GM23338 (cell line): ENCODE measurements around the gene RP9. TPM values are rescaled to one million over a fixed set of nuclear protein-coding genes. Genes with fewer than 3 reads are reported as not detected.

ENCODE experiments used
- ATAC-seq: fragments of 200-7000 bp; cut with Tn5 transposase; 3 replicates; pipeline ENCODE4 v1.9.1; 2020
- DNase-seq: peaks from one replicate; pipeline ENCODE4 v3.0.0-alpha.2; 2015; ENCODE audit warnings: low spot score
- H2AFZ ChIP-seq: fragments of 200-600 bp; sonication (generic); 2 replicates; pipeline ENCODE4 v1.8.0; 2016; ENCODE audit warnings: antibody characterized with exemption, mild to moderate bottlenecking, moderate library complexity
- H3F3A ChIP-seq: fragments of 200-600 bp; sonication (generic); replicated peaks from 2 replicates; pipeline ENCODE4 v1.8.0; 2017; ENCODE audit warnings: antibody characterized with exemption, mixed run types, low read depth
- H3K27ac ChIP-seq: fragments of 200-600 bp; sonication (generic); 2 replicates; pipeline ENCODE4 v1.6.1; 2016; ENCODE audit warnings: low read depth
- H3K27me3 ChIP-seq: fragments of 200-600 bp; sonication (generic); 2 replicates; pipeline ENCODE4 v1.8.0; 2016; ENCODE audit warnings: mild to moderate bottlenecking, mixed run types, moderate library complexity; ENCODE audit not compliant: insufficient read depth
- H3K36me3 ChIP-seq: fragments of 200-600 bp; sonication (generic); 2 replicates; pipeline ENCODE4 v1.8.0; 2016; ENCODE audit warnings: mild to moderate bottlenecking; ENCODE audit not compliant: insufficient read depth
- H3K4me1 ChIP-seq: fragments of 200-600 bp; sonication (generic); 2 replicates; pipeline ENCODE4 v1.8.0; 2016; ENCODE audit warnings: mild to moderate bottlenecking, moderate library complexity; ENCODE audit not compliant: insufficient read depth
- H3K4me2 ChIP-seq: fragments of 200-600 bp; sonication (generic); 2 replicates; pipeline ENCODE4 v1.7.1; 2017; ENCODE audit warnings: mixed run types
- H3K4me3 ChIP-seq: fragments of 200-600 bp; sonication (generic); 2 replicates; pipeline ENCODE4 v1.6.1; 2016; ENCODE audit warnings: mixed run types
- H3K79me2 ChIP-seq: fragments of 200-600 bp; sonication (generic); replicated peaks from 2 replicates; pipeline ENCODE4 v1.8.0; 2017; ENCODE audit warnings: mild to moderate bottlenecking; ENCODE audit not compliant: insufficient read depth
- H3K9me2 ChIP-seq: fragments of 200-600 bp; sonication (generic); 2 replicates; pipeline ENCODE4 v1.8.0; 2017; ENCODE audit not compliant: insufficient read depth
- H4K20me1 ChIP-seq: fragments of 200-600 bp; sonication (generic); replicated peaks from 2 replicates; pipeline ENCODE4 v1.8.0; 2017; ENCODE audit warnings: mild to moderate bottlenecking; ENCODE audit not compliant: insufficient read depth
- H3K27ac Mint-ChIP-seq: 2 replicates; pipeline ENCODE4 v1.8.0; 2020; ENCODE audit warnings: inconsistent platforms, mild to moderate bottlenecking, moderate library complexity, mixed read lengths
- H3K27me3 Mint-ChIP-seq: 3 replicates; pipeline ENCODE4 v1.8.0; 2022; ENCODE audit warnings: low read depth, mild to moderate bottlenecking, moderate library complexity, mixed read lengths, inconsistent platforms; ENCODE audit not compliant: insufficient read depth, poor library complexity
- H3K36me3 Mint-ChIP-seq: 3 replicates; pipeline ENCODE4 v1.8.0; 2021; ENCODE audit warnings: low read depth, mild to moderate bottlenecking, inconsistent platforms, moderate library complexity, mixed read lengths
- H3K4me1 Mint-ChIP-seq: 3 replicates; pipeline ENCODE4 v1.8.0; 2020; ENCODE audit warnings: mild to moderate bottlenecking, inconsistent platforms, mixed read lengths
- H3K4me3 Mint-ChIP-seq: 3 replicates; pipeline ENCODE4 v1.8.0; 2021; ENCODE audit warnings: moderate library complexity, mild to moderate bottlenecking, inconsistent platforms, mixed read lengths
- H3K9me3 Mint-ChIP-seq: 3 replicates; pipeline ENCODE4 v1.8.0; 2020; ENCODE audit warnings: moderate library complexity, mild to moderate bottlenecking, inconsistent platforms, mixed read lengths
- CREB1 ChIP-seq: fragments of 250-450 bp; sonication (Bioruptor Pico); IDR thresholded peaks from 2 replicates; pipeline ENCODE4 v1.5.0; 2020; ENCODE audit warnings: low read depth, mild to moderate bottlenecking, moderate library complexity
- EZH2 ChIP-seq: fragments of 200-600 bp; sonication (generic); IDR thresholded peaks from one replicate; pipeline ENCODE4 v1.8.0; 2017; ENCODE audit warnings: antibody characterized with exemption, mild to moderate bottlenecking, low read depth; ENCODE audit not compliant: unreplicated experiment
- EZH2phosphoT487 ChIP-seq: fragments of 200-600 bp; sonication (generic); IDR thresholded peaks from one replicate; pipeline ENCODE4 v1.8.1; 2018; ENCODE audit warnings: antibody characterized with exemption; ENCODE audit not compliant: unreplicated experiment
- JUNB ChIP-seq: IDR thresholded peaks from one replicate; pipeline ENCODE4 v1.6.1; 2016; ENCODE audit warnings: antibody characterized with exemption; ENCODE audit not compliant: unreplicated experiment
- NANOG ChIP-seq: IDR thresholded peaks from 2 replicates; pipeline ENCODE4 v1.6.1; 2016; ENCODE audit warnings: antibody characterized with exemption, borderline replicate concordance
- STAT1 ChIP-seq: IDR thresholded peaks from one replicate; pipeline ENCODE4 v1.6.1; 2016; ENCODE audit warnings: antibody characterized with exemption; ENCODE audit not compliant: unreplicated experiment
- ZNF114 ChIP-seq: fragments of 250-450 bp; sonication (Bioruptor Pico); IDR thresholded peaks from 2 replicates; pipeline ENCODE4 v1.5.0; 2020; ENCODE audit warnings: mild to moderate bottlenecking, moderate library complexity
- ZNF331 ChIP-seq: fragments of 250-450 bp; sonication (Bioruptor Pico); IDR thresholded peaks from 2 replicates; pipeline ENCODE4 v1.5.0; 2020; ENCODE audit warnings: low read depth, mild to moderate bottlenecking, moderate library complexity
- ZNF462 ChIP-seq: fragments of 250-450 bp; sonication (Bioruptor Pico); IDR thresholded peaks from 2 replicates; pipeline ENCODE4 v1.5.0; 2020; ENCODE audit warnings: mild to moderate bottlenecking, moderate library complexity
- polyA plus RNA-seq: library from polyadenylated mRNA; unstranded; fragments of >200 nt; fragmentation: Nextera tagmentation; extraction: Ambion mirVana; gene quantifications from 2 replicates; pipeline ENCODE4 v1.2.1, GENCODE V29; 2016
- total RNA-seq: library from RNA; depleted of rRNA; stranded (reverse); fragments of >200 nt; shearing (Covaris generic); gene quantifications from 2 replicates; pipeline ENCODE4 v1.2.3, GENCODE V29; 2014
- TF ChIP-seq, protein P1 (sequence below): IDR thresholded peaks from one replicate; pipeline ENCODE4 v1.6.1; 2018; ENCODE audit warnings: antibody characterized with exemption; ENCODE audit not compliant: unreplicated experiment

RP9 gene
- total and polyA plus RNA-seq, 2 experiments from 2014 or later: 8.7 to 43.2 TPM

DNA sequence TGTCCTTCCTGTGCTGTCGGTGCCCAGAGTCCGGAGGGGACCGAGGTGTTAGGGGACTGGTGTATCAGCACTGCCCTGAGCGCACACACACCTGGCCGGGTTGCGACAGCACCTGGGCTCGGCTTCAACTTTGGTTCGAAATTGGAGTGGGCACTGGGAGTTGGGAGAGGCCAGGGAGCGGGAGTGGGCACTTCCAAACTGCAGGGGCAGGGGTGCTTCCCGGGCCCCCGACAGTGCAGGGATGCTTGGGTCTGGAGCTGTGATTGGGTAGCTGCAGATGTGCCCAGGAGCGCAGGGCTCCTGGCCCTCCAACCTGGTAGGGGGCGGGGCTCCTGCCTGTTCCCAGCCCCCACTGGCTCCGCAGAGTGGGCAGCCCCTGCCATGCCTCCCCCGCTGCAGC lies 27.9 kb upstream of the RP9 start:
- Mint-ChIP-seq H3K4me3 (no peak overlapping the region), H3K27ac (no peak overlapping the region), H3K36me3 (no peaks in the 10 kb centered on the region), H3K9me3 (peaks cover 3% of the 10 kb centered on the region; the same call in 1 of the 3 replicates), H3K4me1 (peaks cover 2% of the 10 kb centered on the region; the same call in 1 of the 3 replicates), H3K27me3 (peaks cover 8% of the 10 kb centered on the region)
- H3K27me3 ChIP-seq: no peaks in the 10 kb centered on the region
- no peaks in the 10 kb centered on the region for H3K36me3 ChIP-seq
- no peaks in the 10 kb centered on the region for H3K79me2 ChIP-seq
- no peaks in the 10 kb centered on the region for H4K20me1 ChIP-seq
- no peaks in the 10 kb centered on the region for H3F3A ChIP-seq
- no peaks in the 10 kb centered on the region for H3K9me2 ChIP-seq
- H3K4me1 ChIP-seq: no peaks in the 10 kb centered on the region
- peak; percentile 94 for ATAC-seq
- no peak overlapping the region for H3K4me3 ChIP-seq
- DNase-seq: peak; percentile 51
- H3K27ac ChIP-seq: no peak overlapping the region
- H2AFZ ChIP-seq: no peak overlapping the region
- no peak for TF ChIP-seq JUNB
- TF ChIP-seq, protein P1, sequence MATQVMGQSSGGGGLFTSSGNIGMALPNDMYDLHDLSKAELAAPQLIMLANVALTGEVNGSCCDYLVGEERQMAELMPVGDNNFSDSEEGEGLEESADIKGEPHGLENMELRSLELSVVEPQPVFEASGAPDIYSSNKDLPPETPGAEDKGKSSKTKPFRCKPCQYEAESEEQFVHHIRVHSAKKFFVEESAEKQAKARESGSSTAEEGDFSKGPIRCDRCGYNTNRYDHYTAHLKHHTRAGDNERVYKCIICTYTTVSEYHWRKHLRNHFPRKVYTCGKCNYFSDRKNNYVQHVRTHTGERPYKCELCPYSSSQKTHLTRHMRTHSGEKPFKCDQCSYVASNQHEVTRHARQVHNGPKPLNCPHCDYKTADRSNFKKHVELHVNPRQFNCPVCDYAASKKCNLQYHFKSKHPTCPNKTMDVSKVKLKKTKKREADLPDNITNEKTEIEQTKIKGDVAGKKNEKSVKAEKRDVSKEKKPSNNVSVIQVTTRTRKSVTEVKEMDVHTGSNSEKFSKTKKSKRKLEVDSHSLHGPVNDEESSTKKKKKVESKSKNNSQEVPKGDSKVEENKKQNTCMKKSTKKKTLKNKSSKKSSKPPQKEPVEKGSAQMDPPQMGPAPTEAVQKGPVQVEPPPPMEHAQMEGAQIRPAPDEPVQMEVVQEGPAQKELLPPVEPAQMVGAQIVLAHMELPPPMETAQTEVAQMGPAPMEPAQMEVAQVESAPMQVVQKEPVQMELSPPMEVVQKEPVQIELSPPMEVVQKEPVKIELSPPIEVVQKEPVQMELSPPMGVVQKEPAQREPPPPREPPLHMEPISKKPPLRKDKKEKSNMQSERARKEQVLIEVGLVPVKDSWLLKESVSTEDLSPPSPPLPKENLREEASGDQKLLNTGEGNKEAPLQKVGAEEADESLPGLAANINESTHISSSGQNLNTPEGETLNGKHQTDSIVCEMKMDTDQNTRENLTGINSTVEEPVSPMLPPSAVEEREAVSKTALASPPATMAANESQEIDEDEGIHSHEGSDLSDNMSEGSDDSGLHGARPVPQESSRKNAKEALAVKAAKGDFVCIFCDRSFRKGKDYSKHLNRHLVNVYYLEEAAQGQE: no peak
- no peak for TF ChIP-seq STAT1
- TF ChIP-seq ZNF114: no peak
- TF ChIP-seq NANOG: no peak
- no peak for TF ChIP-seq EZH2phosphoT487
- TF ChIP-seq EZH2: no peak
- TF ChIP-seq ZNF331 (CRISPR knock-in tag): no peak
- TF ChIP-seq CREB1 (CRISPR knock-in tag): no peak
- TF ChIP-seq ZNF462: no peak
- H3K4me2 ChIP-seq: no peak overlapping the region
